Ecto neural progenitor cell (in vitro differentiated cells): ENCODE data around the gene CCDC116.
"Not testable (repeated sequence)": the region's sequence is repeated elsewhere in the genome, so short reads cannot be mapped to it uniquely, and the experiment has no call there.

Experiments used
- DNase-seq: peaks from one replicate; pipeline ENCODE4 v3.0.0-alpha.2; 2018; ENCODE audit warnings: low spot score

Gene CCDC116

DNA sequence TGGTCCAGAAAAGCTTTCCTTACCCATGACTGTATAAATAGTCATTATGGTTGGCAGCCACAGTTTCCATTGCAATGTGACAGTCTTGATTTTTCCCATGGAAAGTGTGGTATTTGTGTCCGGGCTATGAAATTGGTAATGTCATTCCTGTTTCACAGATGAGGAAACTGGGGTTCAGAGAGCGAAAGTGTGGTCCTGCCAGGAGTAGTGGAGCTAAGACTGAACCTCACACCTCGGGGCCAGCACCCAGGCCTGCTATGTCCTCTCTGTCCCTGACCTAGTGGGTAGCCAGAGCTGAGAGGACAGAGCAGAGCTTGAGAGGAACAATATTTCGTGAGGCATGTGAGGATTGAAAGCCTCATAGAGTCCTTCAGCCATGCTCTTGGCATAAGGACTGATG lies 1.5 kb upstream of the CCDC116 start:
- no peak for DNase-seq

DNA sequence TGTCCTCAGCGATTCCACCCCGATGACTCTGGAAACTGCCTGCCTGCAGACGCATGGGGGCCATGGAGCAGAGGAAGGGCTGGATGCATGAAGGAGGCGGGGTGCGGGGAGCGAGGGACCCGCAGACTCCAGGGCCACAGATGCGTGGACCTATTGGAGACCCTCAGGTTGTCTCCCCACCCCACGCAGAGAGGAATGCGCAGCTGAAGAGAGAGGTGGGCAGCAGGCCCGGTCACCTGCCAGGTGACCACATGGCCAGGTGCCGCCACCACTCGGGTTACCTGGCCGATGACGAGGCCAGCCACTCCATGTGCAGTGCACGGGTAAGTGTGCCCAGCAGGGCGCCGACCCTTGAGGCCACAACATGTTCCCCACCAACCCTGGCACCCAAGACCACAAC lies 371 bp downstream of the CCDC116 start:
- no peak for DNase-seq

DNA sequence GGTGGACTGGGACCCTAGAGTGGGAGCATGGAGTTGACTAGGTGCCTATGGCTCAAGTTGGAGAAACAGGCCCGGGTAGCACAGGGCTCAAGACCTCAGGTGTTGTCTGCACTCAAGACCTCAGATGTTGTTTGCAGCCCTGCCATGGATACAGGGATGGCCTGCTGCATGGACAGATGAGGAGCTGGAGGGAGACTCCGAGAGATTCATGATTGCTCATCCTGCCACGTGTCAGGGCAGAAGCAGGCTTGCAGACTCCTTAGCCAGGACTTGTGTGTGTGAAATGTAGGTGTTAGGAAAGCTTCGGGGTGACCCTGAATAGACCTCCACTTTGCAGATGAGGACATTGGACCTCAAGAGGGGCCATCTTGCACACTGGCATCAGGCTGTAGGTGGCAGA lies 921 bp downstream of the CCDC116 start:
- DNase-seq, result no peak

DNA sequence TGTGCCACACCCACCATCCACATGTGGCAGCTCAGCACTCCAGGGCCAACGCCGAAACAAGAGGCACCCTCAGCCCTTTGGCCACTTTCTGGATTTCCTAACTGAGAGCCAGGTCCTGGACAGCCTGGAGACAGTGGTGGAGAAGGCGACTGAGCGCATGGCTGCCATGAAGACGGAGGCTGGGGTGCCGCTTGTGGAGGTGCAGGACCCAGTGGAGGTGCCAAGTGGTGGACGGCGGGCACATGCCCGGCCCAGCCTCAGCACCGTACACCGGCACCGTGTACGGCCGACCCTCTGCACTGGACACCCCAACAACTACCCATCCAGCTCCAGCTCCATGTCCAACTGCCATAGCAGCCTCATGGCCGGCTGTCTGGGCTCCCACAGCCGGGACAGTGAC lies 1.5 kb downstream of the CCDC116 start:
- DNase-seq, result no peak

DNA sequence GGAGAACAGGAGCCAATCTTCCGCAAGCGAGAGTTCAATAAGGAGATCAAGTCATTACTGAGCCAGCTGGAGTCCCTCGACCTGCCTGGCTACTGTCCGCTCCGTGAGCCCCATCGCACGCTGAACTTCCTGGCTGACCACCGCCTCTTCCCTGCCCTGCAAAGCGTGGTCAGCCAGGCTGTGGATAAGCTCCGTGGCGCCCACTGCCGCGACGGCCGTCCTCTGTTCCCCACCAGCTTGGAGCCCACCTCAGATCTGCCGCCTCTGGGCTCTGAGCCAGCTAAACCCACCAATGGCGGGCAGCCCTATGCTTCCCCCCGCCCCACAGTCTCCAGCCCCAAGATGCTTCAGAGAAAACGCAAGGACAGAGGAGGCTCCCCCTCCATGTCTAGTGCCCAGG lies 2.3 kb downstream of the CCDC116 start:
- no peak for DNase-seq

DNA sequence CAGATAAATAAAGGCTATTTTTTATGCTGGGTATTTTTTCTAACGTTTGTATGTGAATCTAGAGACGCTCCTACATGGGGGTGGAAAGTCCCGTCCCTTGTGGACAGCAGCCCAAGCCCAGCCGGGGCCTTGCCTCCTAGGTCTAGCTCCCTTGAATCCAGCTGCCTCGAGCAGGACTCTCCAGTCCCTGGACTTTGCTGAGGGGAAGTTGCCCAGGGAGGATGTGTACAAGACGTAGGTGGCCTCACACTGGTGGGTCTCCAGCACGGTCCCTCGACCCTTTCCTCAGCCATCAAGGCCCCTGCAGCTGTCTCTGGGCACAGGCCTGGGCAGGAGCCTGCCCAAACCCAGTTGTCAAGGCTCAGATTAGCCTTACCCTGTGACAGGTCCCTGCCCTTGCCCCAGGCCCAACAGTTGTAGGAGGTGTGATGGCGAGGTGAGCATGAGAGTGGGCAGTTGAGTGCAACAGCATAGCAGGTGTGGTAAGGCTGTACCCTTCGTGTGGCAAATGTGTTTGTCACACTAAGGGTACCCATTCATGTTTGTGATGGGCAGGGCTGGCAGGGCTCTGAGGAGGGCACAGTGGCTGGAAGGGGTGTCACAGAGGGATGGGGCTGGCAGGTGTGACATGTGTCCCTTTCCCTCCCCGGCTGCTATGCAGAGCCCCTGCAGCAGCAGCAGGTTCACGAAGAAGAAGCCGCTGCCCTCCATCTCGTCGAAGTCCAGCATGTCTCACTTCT lies 3.4 kb downstream of the CCDC116 start:
- no peak for DNase-seq

DNA sequence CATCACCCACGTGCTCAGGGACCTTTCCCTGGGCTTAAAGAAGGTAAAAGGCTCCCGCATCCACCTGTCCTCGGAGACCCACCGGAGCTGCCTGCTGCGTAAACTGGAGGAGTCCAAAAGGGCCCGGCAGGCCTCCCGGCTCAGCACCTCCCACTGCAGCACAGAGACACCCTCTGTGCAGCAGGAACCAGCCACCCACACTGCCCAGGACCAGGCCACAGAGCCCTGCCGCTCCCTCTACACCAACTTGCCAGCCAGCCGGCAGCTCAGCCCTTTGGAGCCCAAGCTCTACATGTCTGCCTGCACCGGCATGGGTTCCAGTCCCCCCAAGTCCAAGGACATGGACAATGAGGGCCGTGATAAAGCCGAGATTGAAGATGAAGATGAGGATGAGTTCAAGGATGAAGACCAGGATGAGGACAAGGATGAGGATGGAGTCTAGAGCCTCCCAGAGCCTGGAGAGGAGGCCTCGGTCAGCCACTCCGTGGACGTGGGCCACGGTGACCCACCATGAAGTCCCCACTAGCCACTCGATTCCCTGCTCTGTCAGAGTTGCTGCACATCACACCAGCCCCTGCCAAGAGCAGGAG lies 4.2 kb downstream of the CCDC116 start:
- no peak for DNase-seq

DNA sequence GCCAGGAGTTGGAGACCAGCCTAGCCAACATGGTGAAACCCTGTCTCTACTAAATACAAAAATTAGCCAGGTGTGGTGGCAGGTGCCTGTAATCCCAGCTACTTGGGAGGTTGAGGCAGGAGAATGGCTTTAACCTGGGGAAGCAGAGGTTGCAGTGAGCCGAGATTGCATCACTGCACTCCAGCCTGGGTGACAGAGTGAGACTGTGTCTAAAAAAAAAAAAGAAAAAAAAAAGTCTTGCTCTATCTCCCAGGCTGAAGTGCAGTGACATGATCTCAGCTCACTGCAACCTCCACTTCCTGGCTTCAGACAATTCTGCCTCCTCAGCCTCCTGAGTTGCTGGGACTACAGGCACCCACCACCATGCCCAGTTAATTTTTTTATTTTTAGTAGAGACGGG lies 4.9 kb downstream of the CCDC116 start:
- not testable (repeated sequence) for DNase-seq

DNA sequence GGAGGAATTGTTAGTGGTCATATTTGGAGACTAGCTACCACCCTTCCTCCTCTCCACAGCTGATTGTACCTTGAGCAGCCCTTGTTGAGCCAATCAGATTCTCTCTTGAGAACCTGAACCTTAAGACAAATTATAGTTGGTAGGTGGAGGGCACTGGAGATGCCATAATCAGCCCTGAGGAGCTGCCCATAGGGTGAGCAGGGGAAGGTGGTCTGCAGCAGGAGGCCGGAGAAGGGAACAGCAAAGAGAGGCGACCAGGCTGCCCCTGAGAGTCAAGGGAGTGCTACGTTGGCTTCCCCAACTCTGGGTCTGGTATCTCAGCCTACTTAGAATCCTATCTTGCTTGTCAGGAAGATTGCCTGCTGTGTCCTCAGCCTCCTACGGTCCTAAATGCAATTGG lies 6.8 kb downstream of the CCDC116 start:
- DNase-seq, result no peak

DNA sequence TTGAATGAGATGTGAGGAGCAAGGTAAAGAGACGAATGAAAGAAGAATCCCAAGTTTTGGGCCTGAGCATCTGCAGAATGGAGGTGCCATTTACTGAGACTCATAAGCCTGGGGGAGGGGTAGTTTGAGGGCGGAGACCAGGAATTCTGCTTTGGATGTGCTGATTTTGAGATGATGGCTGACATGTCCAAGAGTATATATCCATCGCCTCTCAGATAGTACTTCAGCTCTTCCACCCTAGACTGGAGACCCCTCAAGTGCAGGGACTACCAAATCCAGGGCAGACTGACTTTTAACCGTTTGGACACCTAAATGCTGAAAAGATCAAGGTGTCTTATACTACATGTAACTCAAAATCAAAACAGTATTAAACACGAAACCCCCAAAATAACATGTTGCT lies 8.2 kb downstream of the CCDC116 start:
- DNase-seq, result no peak

DNA sequence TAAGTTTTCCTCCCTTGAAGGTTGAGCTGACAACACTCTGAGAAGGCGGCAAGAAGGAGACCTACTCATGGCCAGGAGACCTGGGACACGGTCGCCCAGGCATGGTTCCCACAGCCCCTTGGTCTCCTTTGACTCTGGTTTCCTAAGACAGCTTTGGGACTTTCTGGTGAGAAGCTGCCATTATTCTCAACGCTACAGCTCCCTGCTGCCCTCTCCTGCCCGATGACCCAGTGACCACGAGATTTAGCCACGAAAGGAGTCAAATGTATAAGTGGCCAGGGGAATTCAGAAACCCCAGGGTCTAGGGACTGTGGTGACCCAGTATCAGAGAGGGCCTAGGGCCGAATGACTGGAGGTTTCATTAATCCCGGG lies 8.8 kb downstream of the CCDC116 start:
- DNase-seq, result peak; percentile 74

DNA sequence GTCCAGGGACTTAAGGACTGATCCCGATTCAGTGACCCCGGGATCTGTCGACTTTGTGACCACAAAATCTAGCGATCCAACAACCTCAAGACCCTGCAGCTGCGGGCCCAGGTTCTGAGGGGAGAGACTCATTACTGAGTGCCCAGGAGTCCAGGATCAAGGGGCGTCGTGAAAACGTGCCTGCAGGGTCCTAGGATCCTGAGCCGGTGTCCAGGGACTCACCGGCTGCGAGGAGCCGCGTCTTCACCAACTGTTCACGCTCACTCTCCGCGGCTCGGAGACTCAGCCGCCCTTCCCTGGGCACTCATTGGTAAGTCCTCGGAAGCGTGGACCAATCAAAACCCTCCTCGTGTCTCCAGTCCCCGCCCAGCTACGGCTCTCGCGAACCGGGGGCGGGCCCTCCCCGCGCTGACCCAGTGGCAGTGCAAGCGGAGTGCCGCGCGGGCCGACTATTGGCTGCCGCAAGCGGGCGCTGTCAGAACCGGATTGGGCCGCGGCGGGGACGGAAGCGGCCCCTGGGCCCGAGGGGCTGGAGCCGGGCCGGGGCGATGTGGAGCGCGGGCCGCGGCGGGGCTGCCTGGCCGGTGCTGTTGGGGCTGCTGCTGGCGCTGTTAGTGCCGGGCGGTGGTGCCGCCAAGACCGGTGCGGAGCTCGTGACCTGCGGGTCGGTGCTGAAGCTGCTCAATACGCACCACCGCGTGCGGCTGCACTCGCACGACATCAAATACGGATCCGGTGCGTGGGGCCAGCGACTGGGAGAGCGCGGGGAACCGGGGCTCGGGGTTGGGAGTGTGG lies 9.4 kb downstream of the CCDC116 start, which contains the start of gene SDF2L1:
TSS of gene SDF2L1 (plus strand) at position 514 of the 795 bp plus-strand sequence. CDS start at position 549, 35 bp downstream.
- DNase-seq, result peak; percentile 99

DNA sequence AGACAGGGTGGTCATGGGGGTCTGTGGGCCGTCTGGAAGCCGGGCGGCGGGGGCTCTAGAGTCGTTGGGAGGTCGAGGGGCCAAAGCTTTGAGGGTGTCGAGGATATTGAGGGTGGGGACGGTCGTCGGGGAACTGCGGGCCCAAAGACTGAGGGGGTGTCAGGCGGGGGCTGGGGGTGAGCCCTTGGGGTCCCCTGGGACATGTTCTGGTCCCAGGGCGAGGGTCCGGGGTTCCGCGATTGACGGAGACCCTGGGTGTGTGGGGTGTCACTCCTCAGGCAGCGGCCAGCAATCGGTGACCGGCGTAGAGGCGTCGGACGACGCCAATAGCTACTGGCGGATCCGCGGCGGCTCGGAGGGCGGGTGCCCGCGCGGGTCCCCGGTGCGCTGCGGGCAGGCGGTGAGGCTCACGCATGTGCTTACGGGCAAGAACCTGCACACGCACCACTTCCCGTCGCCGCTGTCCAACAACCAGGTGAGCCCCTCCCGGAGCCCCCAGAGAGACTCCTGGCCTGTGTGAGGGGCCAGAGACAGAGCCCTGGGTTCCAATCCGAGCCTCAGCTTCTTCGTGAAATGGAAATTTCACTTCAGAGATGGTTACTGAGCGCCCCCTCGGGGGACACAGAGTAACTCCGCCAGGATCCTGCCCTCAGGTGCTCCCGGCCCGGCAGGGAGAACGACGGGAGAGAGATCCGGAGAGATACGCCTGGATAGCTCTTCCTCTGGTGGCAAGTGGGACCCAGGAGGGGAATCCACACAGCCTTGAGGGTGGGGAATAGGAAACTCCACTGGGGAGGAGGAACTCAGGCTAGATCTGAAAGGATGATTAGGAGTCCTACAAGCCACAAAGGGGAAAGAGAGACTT lies 10.3 kb downstream of the CCDC116 start:
- peak; percentile 78 for DNase-seq

DNA sequence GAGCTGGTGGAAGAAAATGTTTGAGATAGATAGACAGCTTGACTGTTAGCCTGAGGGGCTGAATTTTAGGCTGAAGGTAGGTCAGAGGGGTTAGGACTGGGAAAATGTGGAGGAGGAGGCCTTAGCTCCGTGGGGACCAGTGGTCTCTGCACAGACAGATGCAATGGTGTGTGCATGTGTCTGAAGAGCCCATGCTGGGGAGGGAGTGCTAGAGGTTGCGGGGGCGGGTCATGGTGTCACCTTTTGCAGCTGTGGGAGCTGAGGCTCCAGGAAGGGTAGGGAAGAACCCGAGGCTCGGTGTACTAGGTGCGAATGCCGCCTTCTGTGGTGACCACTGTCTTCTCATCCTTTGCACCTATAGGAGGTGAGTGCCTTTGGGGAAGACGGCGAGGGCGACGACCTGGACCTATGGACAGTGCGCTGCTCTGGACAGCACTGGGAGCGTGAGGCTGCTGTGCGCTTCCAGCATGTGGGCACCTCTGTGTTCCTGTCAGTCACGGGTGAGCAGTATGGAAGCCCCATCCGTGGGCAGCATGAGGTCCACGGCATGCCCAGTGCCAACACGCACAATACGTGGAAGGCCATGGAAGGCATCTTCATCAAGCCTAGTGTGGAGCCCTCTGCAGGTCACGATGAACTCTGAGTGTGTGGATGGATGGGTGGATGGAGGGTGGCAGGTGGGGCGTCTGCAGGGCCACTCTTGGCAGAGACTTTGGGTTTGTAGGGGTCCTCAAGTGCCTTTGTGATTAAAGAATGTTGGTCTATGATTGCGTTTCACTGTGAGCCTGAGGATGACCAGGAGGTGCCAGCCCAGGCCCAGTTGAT lies 11.2 kb downstream of the CCDC116 start:
- DNase-seq, result no peak

DNA sequence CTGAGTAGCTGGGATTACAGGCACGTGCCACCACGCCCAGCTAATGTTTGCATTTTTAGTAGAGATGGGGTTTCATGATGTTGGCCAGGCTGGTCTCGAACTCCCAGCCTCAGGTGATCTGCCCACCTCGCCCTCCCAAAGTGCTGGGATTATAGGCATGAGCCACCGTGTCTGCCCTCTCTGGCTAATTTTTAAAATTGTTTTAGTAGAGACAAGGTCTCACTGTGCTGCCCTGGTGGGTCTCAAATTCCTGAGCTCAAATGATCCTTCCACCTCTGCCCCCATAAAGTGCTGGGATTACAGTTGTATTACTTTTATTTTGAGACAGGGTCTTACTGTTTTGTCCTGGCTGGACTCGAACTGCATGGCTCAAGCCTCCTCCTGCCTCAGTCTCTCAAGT lies 13.0 kb downstream of the CCDC116 start:
- DNase-seq, result not testable (repeated sequence)

DNA sequence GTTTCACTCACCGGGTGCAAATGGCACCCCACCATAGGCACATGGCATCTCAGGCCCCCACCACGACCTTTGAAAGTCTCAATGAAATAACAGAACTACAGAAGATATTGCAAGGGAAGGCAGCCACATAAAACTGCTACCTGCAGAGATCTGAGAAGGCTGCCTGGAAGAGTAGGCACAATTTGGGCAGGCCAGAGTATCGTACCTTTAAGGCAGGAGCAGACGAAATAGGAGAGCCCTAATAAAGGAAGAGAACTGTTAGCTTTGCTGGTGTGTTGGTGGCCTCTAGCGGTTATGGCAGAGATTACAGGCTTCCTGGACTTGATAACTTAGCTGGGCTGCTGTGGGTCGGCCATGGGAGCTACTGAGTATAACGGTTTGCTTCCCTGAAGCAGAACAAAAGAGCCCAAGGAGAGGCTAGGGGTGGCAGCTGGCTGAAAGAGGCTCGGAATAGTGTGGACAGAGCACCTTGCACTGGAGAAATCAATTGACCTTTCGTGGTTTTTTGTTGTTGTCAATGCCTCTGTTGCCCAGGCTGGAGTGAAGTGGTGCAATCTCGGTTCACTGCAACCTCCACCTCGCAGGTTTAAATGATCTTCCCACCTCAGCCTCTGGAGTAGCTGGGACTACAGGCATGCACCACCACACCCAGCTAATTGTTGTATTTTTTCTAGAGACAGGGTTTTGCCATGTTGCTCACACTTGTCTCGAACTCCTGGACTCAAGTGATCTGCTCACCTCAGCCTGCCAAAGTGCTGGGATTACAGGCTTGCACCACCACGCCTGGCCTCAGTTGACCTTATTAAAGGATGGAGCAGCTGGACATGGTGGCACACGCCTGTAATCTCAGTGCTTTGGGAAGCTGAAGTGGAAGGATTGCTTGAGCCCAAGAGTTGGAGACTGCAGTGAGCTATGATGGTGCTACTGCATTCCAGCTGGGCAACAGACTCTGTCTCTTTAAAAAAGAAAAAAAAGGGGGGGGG lies 14.3 kb downstream of the CCDC116 start:
- DNase-seq, result peak; percentile 74

DNA sequence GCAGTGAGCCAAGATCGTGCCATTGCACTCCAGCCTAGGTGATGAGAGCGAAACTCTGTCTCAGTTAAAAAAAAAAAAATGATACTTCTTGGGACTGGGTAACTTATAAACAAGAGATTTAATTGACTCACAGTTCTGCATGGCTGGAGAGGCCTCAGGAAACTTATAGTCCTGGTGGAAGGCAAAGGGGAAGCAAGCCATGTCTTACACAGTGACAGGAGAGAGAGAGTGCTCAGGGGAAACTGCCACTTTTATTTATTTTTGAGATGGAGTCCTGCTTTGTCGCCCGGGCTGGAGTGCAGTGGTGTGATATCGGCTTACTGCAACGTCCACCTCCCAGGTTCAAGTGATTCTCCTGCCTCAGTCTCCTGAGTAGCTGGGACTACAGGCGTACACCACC lies 17.7 kb downstream of the CCDC116 start:
- DNase-seq, result no peak

DNA sequence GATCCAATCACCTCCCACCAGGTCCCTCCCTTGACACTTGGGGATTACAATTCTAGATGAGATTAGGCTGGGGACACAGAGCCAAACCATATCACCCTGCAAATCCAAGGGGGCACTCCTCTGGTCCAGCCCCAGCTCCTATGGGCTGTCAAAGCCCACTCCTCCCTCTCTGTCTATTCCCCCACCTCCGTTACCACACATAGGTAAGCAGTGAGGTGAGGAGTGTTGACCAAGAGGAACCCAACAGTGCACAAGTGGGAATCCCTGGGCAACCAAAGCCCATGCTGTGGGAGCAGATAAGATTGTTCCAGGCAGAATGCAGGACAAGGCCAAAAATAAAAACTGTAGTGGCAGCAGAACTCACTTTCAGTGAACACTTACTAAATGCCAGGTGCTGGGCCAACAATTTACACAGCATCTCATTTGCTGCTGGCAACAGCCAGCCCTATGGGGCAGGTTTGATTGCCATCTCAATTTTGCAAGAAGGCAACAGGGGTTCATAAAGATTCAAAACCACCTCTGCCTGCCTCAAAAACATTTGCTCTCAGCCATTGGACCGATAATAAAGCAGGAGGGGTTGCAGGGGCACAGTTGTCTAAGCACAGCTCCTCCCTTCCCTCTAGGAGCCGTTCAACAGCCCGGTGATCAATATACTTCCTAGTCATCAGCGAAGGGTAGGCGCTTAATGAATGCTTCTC lies 18.4 kb downstream of the CCDC116 start:
- DNase-seq, result no peak

DNA sequence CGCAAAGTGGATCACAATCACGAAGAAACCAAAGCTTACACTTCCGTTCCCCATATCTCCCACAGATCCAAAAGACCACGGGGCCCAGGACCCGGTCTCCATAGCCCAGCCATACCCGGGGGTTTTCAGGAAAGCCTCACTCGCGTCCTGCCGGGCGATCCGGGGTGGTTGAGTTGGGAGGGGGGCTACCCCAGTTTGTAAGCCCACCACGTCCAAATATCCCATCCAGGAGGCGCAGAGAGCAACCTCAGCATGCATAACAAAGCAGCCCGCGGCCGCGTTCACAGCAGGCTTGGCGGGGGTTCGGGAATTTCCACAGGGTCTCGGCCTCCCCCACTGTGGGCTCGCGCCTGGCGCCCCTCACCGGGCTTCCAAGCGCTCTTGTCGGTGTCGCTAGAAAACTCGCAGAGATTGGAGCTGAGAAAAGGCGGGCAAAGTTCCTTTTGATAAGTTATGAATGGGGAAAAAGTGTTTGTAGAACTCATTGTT lies 19.0 kb downstream of the CCDC116 start:
- no peak for DNase-seq
